PC-9 (cell line): ENCODE measurements around the gene CFAP54.

Source experiments
- EZH2 ChIP-seq: fragments of 200-600 bp; sonication (generic); IDR thresholded peaks from 2 replicates; pipeline ENCODE4 v1.8.0; 2017; ENCODE audit warnings: antibody characterized with exemption, low read depth
- TF ChIP-seq, protein P1 (sequence below): fragments of 200-600 bp; sonication (generic); conservative IDR thresholded peaks from 2 replicates; pipeline ENCODE4 v1.6.1; 2017; ENCODE audit warnings: mixed run types, antibody characterized with exemption, mild to moderate bottlenecking, moderate library complexity

DNA sequence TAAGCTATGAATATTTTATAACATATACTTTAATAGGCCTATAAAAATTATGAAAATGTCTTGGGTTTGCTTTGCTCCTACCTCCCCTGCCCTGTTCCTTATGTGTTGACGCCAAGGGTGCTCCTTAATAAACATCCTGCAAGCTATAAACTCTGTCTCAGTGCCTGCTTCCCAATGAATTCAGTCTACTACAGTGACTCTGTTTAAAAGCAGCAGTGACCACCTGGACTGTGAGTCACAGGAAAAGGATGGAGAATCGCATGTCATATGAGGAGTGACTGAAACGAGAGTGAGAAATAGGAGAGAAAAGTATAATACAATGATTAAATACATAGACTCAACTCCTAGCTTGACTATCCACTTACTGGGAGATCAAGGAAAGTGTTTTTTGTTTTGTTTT is 41.1 kb upstream of the CFAP54 start:
- TF ChIP-seq, protein P1, sequence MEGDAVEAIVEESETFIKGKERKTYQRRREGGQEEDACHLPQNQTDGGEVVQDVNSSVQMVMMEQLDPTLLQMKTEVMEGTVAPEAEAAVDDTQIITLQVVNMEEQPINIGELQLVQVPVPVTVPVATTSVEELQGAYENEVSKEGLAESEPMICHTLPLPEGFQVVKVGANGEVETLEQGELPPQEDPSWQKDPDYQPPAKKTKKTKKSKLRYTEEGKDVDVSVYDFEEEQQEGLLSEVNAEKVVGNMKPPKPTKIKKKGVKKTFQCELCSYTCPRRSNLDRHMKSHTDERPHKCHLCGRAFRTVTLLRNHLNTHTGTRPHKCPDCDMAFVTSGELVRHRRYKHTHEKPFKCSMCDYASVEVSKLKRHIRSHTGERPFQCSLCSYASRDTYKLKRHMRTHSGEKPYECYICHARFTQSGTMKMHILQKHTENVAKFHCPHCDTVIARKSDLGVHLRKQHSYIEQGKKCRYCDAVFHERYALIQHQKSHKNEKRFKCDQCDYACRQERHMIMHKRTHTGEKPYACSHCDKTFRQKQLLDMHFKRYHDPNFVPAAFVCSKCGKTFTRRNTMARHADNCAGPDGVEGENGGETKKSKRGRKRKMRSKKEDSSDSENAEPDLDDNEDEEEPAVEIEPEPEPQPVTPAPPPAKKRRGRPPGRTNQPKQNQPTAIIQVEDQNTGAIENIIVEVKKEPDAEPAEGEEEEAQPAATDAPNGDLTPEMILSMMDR: no peak
- TF ChIP-seq EZH2: no peak
